ENCODE results near the gene AKT1S1. TPM values are rescaled to one million over a fixed set of nuclear protein-coding genes. Genes with fewer than 3 reads are reported as not detected.

The AKT1S1 gene
- total RNA-seq, 3 donors from 2014 or later (not counting 1 experiment from before 2014, with no cell fraction given): 12.8 to 17.8 (median 16.1) TPM

- peaks cover 10 to 19% of the 10 kb centered on the region in 2 donors for H3K4me1 Mint-ChIP-seq
- ATAC-seq (no peak), DNase-seq (no peak)
- Histone ChIP-seq H3K36me3 (ENCODE audit: control insufficient read depth, insufficient read depth, low read length) (peaks cover 21% of the 10 kb centered on the region), H3K4me1 (ENCODE audit: control insufficient read depth, insufficient read depth, low read length) (peaks cover 8% of the 10 kb centered on the region), H3K27me3 (ENCODE audit: control insufficient read depth, insufficient read depth, low read length) (no peaks in the 10 kb centered on the region), H3K9me3 (ENCODE audit: control insufficient read depth, insufficient read depth, low read length) (no peaks in the 10 kb centered on the region), H3K27ac (ENCODE audit: low read length) (no peak overlapping the region), H3K4me3 (ENCODE audit: low read length) (no peak overlapping the region)
- no peaks in the 10 kb centered on the region for H3K9me3 Mint-ChIP-seq
- no peaks in the 10 kb centered on the region for H3K27me3 Mint-ChIP-seq (ENCODE audit: low read depth in 2 of 2)
- H3K27ac Mint-ChIP-seq: peak overlapping the region in 1 of 2 donors; percentile 38
- intact Hi-C loops (cut with micrococcal nuclease): no loop called here
- no peaks in the 10 kb centered on the region for H3K36me3 Mint-ChIP-seq
- H3K4me3 Mint-ChIP-seq: no peak overlapping the region
- WGBS (ENCODE audit: insufficient coverage): 97% methylated on average over 17 of the region's 17 CpGs
- no peak for TF ChIP-seq CTCF (IDR thresholded peaks at IDR 0.05)
Measured at GRCh38 chr19:49840736-49841249, 36.4 kb downstream of the AKT1S1 start.

GRCh38 chr19:49840321-49840720 lies 36.8 kb downstream of the AKT1S1 start:
- H3K4me1 Mint-ChIP-seq: peaks cover 10 to 19% of the 10 kb centered on the region in 2 donors
- Histone ChIP-seq H3K9me3 (ENCODE audit: control insufficient read depth, insufficient read depth, low read length) (no peaks in the 10 kb centered on the region), H3K27ac (ENCODE audit: low read length) (no peak overlapping the region), H3K4me1 (ENCODE audit: control insufficient read depth, insufficient read depth, low read length) (peaks cover 8% of the 10 kb centered on the region), H3K27me3 (ENCODE audit: control insufficient read depth, insufficient read depth, low read length) (no peaks in the 10 kb centered on the region), H3K36me3 (ENCODE audit: control insufficient read depth, insufficient read depth, low read length) (peaks cover 25% of the 10 kb centered on the region), H3K4me3 (ENCODE audit: low read length) (no peak overlapping the region)
- H3K27me3 Mint-ChIP-seq (ENCODE audit: low read depth in 2 of 2): no peaks in the 10 kb centered on the region
- no peak overlapping the region for H3K4me3 Mint-ChIP-seq
- WGBS (ENCODE audit: insufficient coverage): 91% methylated on average over 11 of the region's 11 CpGs
- no peaks in the 10 kb centered on the region for H3K9me3 Mint-ChIP-seq
- H3K36me3 Mint-ChIP-seq: no peaks in the 10 kb centered on the region
- no peak for TF ChIP-seq CTCF (IDR thresholded peaks at IDR 0.05)
- intact Hi-C loops (cut with micrococcal nuclease): no loop called here
- H3K27ac Mint-ChIP-seq: peak overlapping the region in 1 of 2 donors; percentile 38
- DNase-seq (no peak), ATAC-seq (no peak)

- Histone ChIP-seq H3K9me3 (ENCODE audit: control insufficient read depth, insufficient read depth, low read length) (no peaks in the 10 kb centered on the region), H3K27ac (ENCODE audit: low read length) (no peak overlapping the region), H3K4me1 (ENCODE audit: control insufficient read depth, insufficient read depth, low read length) (peaks cover 8% of the 10 kb centered on the region), H3K4me3 (ENCODE audit: low read length) (no peak overlapping the region), H3K36me3 (ENCODE audit: control insufficient read depth, insufficient read depth, low read length) (peaks cover 31% of the 10 kb centered on the region), H3K27me3 (ENCODE audit: control insufficient read depth, insufficient read depth, low read length) (no peaks in the 10 kb centered on the region)
- intact Hi-C loops (cut with micrococcal nuclease): no loop called here
- DNase-seq (no peak), ATAC-seq (no peak)
- Mint-ChIP-seq H3K27ac (no peak overlapping the region), H3K36me3 (no peaks in the 10 kb centered on the region), H3K9me3 (no peaks in the 10 kb centered on the region), H3K4me1 (peaks cover 10 to 19% of the 10 kb centered on the region in 2 donors), H3K4me3 (no peak overlapping the region), H3K27me3 (ENCODE audit: low read depth in 2 of 2) (no peaks in the 10 kb centered on the region)
- WGBS (ENCODE audit: insufficient coverage): 98% methylated on average over 11 of the region's 11 CpGs
- no peak for TF ChIP-seq CTCF (IDR thresholded peaks at IDR 0.05)
Measured at GRCh38 chr19:49839713-49840112, 37.4 kb downstream of the AKT1S1 start.

All from natural killer cell (primary cell).